ENCODE results near the gene TBL2. TPM values are rescaled to one million over a fixed set of nuclear protein-coding genes. Genes with fewer than 3 reads are reported as not detected.

The TBL2 gene
- total RNA-seq, 1 experiment from 2014 or later, result 34.5 TPM

GRCh38 chr7:73519867-73520672, 58.3 kb downstream of the TBL2 start:
- peak; percentile 41 for DNase-seq
- Histone ChIP-seq H3K4me3 (ENCODE audit: insufficient read depth, low read depth, low read length) (peak overlapping the region; percentile 77; the same call in 1 of the 2 replicates), H3K27me3 (ENCODE audit: control insufficient read depth, insufficient read depth, low read length) (no peaks in the 10 kb centered on the region), H3K36me3 (replicated peaks; ENCODE audit: control insufficient read depth, insufficient read depth, low read length) (peaks cover 7% of the 10 kb centered on the region)

GRCh38 chr7:73518470-73518869, 59.9 kb downstream of the TBL2 start:
- H3K36me3 ChIP-seq (replicated peaks; ENCODE audit: control insufficient read depth, insufficient read depth, low read length), result peaks cover 7% of the 10 kb centered on the region
- DNase-seq, result no peak
- no peaks in the 10 kb centered on the region for H3K27me3 ChIP-seq (ENCODE audit: control insufficient read depth, insufficient read depth, low read length)
- no peak overlapping the region for H3K4me3 ChIP-seq (ENCODE audit: insufficient read depth, low read depth, low read length)

Other genes with a start within 250 kb of the TBL2 start
- gene FZD9, start 144.8 kb downstream of the TBL2 start, total RNA-seq (2014; rRNA removed; shearing (Covaris generic)), result 4.1 and 6.1 TPM in 2 replicates
- 44.6 and 57.9 TPM in 2 replicates for gene BAZ1B, start 56.3 kb downstream of the TBL2 start, total RNA-seq (2014; rRNA removed; shearing (Covaris generic))
- gene BCL7B, start 20.9 kb downstream of the TBL2 start, total RNA-seq (2014; rRNA removed; shearing (Covaris generic)), result 18.7 and 23.3 TPM in 2 replicates
- 0.63 and 0.73 TPM in 2 replicates for gene MLXIPL, start 45.9 kb upstream of the TBL2 start, total RNA-seq (2014; rRNA removed; shearing (Covaris generic))
- 6.0 and 6.4 TPM in 2 replicates for gene VPS37D, start 89.3 kb upstream of the TBL2 start, total RNA-seq (2014; rRNA removed; shearing (Covaris generic))
- 2.4 and 2.7 TPM in 2 replicates for gene DNAJC30, start 104.9 kb upstream of the TBL2 start, total RNA-seq (2014; rRNA removed; shearing (Covaris generic))
- 39.3 and 48.0 TPM in 2 replicates for gene BUD23, start 105.0 kb upstream of the TBL2 start, total RNA-seq (2014; rRNA removed; shearing (Covaris generic))
- gene STX1A, start 141.1 kb upstream of the TBL2 start, total RNA-seq (2014; rRNA removed; shearing (Covaris generic)), result 16.8 and 19.4 TPM in 2 replicates
- gene ABHD11, start 160.2 kb upstream of the TBL2 start, total RNA-seq (2014; rRNA removed; shearing (Covaris generic)), result 21.2 and 25.7 TPM in 2 replicates
- gene CLDN3, start 191.7 kb upstream of the TBL2 start, total RNA-seq (2014; rRNA removed; shearing (Covaris generic)), result 3.3 and 5.9 TPM in 2 replicates

All from H7 (cell line).